HG02623 (cell line): ENCODE results near the gene ADAMTS14.
"Not testable (repeated sequence)": the region's sequence is repeated elsewhere in the genome, so short reads cannot be mapped to it uniquely, and the experiment has no call there.

ENCODE experiments used
- ATAC-seq: cut with Tn5 transposase; IDR thresholded peaks from one replicate; pipeline ENCODE4 v1.9.1; 2021; ENCODE audit warnings: moderate library complexity; ENCODE audit not compliant: unreplicated experiment

ADAMTS14 gene

GRCh38 chr10:70672165-70673042 is at the start of gene ADAMTS14:
TSS of gene ADAMTS14 (plus strand) at chr10:70672506. CDS start at chr10:70672803, 297 bp downstream.
- no peak for ATAC-seq

GRCh38 chr10:70622541-70622940 is 49.8 kb upstream of the ADAMTS14 start:
- ATAC-seq, result no peak

- ATAC-seq, result no peak
These were observed 49.1 kb upstream of the ADAMTS14 start for GRCh38 chr10:70622981-70623844.

- no peak for ATAC-seq
These were observed 46.2 kb upstream of the ADAMTS14 start for GRCh38 chr10:70626056-70626455.

- ATAC-seq, result no peak
These were observed 43.0 kb upstream of the ADAMTS14 start for GRCh38 chr10:70629338-70629737.

GRCh38 chr10:70631735-70632134 is 40.6 kb upstream of the ADAMTS14 start:
- not testable (repeated sequence) for ATAC-seq

- ATAC-seq, result no peak
These were observed 38.3 kb upstream of the ADAMTS14 start for GRCh38 chr10:70634011-70634410.

- ATAC-seq, result not testable (repeated sequence)
These were observed 37.8 kb upstream of the ADAMTS14 start for GRCh38 chr10:70634515-70634914.

- ATAC-seq, result not testable (repeated sequence)
These were observed 32.5 kb upstream of the ADAMTS14 start for GRCh38 chr10:70639640-70640383.

- ATAC-seq, result not testable (repeated sequence)
These were observed 29.0 kb upstream of the ADAMTS14 start for GRCh38 chr10:70643272-70643671.

- ATAC-seq, result not testable (repeated sequence)
These were observed 27.3 kb upstream of the ADAMTS14 start for GRCh38 chr10:70644959-70645358.

- no peak for ATAC-seq
These were observed 25.2 kb upstream of the ADAMTS14 start for GRCh38 chr10:70647086-70647485.

- no peak for ATAC-seq
These were observed 23.9 kb upstream of the ADAMTS14 start for GRCh38 chr10:70648427-70648826.

GRCh38 chr10:70649526-70649925 is 22.8 kb upstream of the ADAMTS14 start:
- no peak for ATAC-seq

- no peak for ATAC-seq
These were observed 22.2 kb upstream of the ADAMTS14 start for GRCh38 chr10:70650104-70650503.

- ATAC-seq, result no peak
These were observed 21.6 kb upstream of the ADAMTS14 start for GRCh38 chr10:70650718-70651117.

GRCh38 chr10:70651661-70652060 is 20.6 kb upstream of the ADAMTS14 start:
- ATAC-seq, result no peak

- no peak for ATAC-seq
These were observed 19.3 kb upstream of the ADAMTS14 start for GRCh38 chr10:70652761-70653657.

- ATAC-seq, result no peak
These were observed 17.0 kb upstream of the ADAMTS14 start for GRCh38 chr10:70655316-70655715.

GRCh38 chr10:70656489-70656888 is 15.8 kb upstream of the ADAMTS14 start:
- ATAC-seq, result peak; percentile 90
